Nephron (organoid): Measurements from ENCODE around the gene PPFIBP2.

Experiments used
- H3K27ac Mint-ChIP-seq, 3 experiments: 2 replicates each; pipeline ENCODE4 v1.8.0; 2020; ENCODE audit warnings: mixed read lengths in 3 of 3, mild to moderate bottlenecking in 2 of 3, moderate library complexity in 1 of 3
- H3K27me3 Mint-ChIP-seq: 2 replicates; pipeline ENCODE4 v1.8.0; 2021; ENCODE audit warnings: low read depth, mild to moderate bottlenecking, moderate library complexity, mixed read lengths
- H3K36me3 Mint-ChIP-seq: 2 replicates; pipeline ENCODE4 v1.8.0; 2020; ENCODE audit warnings: low read depth, mixed read lengths
- H3K4me1 Mint-ChIP-seq: 2 replicates; pipeline ENCODE4 v1.8.0; 2020; ENCODE audit warnings: mixed read lengths
- H3K4me3 Mint-ChIP-seq, 3 experiments: 2 replicates each; pipeline ENCODE4 v1.8.0; 2020; ENCODE audit warnings: mild to moderate bottlenecking in 3 of 3, mixed read lengths in 3 of 3, moderate library complexity in 2 of 3
- H3K9me3 Mint-ChIP-seq: 2 replicates; pipeline ENCODE4 v1.8.0; 2020; ENCODE audit warnings: mixed read lengths
- CTCF ChIP-seq, 3 experiments: fragments of 200-600 bp; sonication (generic); IDR thresholded peaks; one replicate each; pipeline ENCODE4 v1.5.0; 2021; ENCODE audit warnings: antibody characterized with exemption in 3 of 3; ENCODE audit not compliant: unreplicated experiment in 3 of 3

PPFIBP2 gene

GRCh38 chr11:7595951-7596350 lies 82.2 kb downstream of the PPFIBP2 start:
- H3K27me3 Mint-ChIP-seq = no peaks in the 10 kb centered on the region
- H3K4me1 Mint-ChIP-seq = peaks cover 21% of the 10 kb centered on the region
- peak overlapping the region; percentile 58 to 95 (median 87) for H3K27ac Mint-ChIP-seq
- no peak overlapping the region for H3K4me3 Mint-ChIP-seq
- no peak for TF ChIP-seq CTCF (IDR thresholded peaks at IDR 0.05; ENCODE audit: unreplicated experiment in 3 of 3)
- H3K9me3 Mint-ChIP-seq = no peaks in the 10 kb centered on the region
- H3K36me3 Mint-ChIP-seq = peaks cover 13% of the 10 kb centered on the region

- no peak for TF ChIP-seq CTCF (IDR thresholded peaks at IDR 0.05; ENCODE audit: unreplicated experiment in 3 of 3)
- no peak overlapping the region for H3K4me3 Mint-ChIP-seq
- H3K36me3 Mint-ChIP-seq = peaks cover 13% of the 10 kb centered on the region
- peak overlapping the region; percentile 72 to 95 (median 82) for H3K27ac Mint-ChIP-seq
- no peaks in the 10 kb centered on the region for H3K9me3 Mint-ChIP-seq
- no peaks in the 10 kb centered on the region for H3K27me3 Mint-ChIP-seq
- H3K4me1 Mint-ChIP-seq = peaks cover 21% of the 10 kb centered on the region
These were observed 83.2 kb downstream of the PPFIBP2 start for GRCh38 chr11:7596975-7597391.

GRCh38 chr11:7597620-7598019 lies 83.8 kb downstream of the PPFIBP2 start:
- no peak for TF ChIP-seq CTCF (IDR thresholded peaks at IDR 0.05; ENCODE audit: unreplicated experiment in 3 of 3)
- peak overlapping the region; percentile 72 to 95 (median 82) for H3K27ac Mint-ChIP-seq
- no peaks in the 10 kb centered on the region for H3K27me3 Mint-ChIP-seq
- H3K9me3 Mint-ChIP-seq = no peaks in the 10 kb centered on the region
- peaks cover 9% of the 10 kb centered on the region for H3K36me3 Mint-ChIP-seq
- H3K4me3 Mint-ChIP-seq = no peak overlapping the region
- H3K4me1 Mint-ChIP-seq = peaks cover 21% of the 10 kb centered on the region

GRCh38 chr11:7599209-7599608 lies 85.4 kb downstream of the PPFIBP2 start:
- Mint-ChIP-seq H3K27ac (peak overlapping the region in 1 of 3 experiments; percentile 22), H3K36me3 (peaks cover 3% of the 10 kb centered on the region), H3K4me1 (peaks cover 14% of the 10 kb centered on the region), H3K4me3 (no peak overlapping the region), H3K27me3 (no peaks in the 10 kb centered on the region), H3K9me3 (no peaks in the 10 kb centered on the region)
- no peak for TF ChIP-seq CTCF (IDR thresholded peaks at IDR 0.05; ENCODE audit: unreplicated experiment in 3 of 3)

- peaks cover 7% of the 10 kb centered on the region for H3K4me1 Mint-ChIP-seq
- peak overlapping the region in 1 of 3 experiments; percentile 29 for H3K27ac Mint-ChIP-seq
- no peak for TF ChIP-seq CTCF (IDR thresholded peaks at IDR 0.05; ENCODE audit: unreplicated experiment in 3 of 3)
- no peaks in the 10 kb centered on the region for H3K9me3 Mint-ChIP-seq
- no peak overlapping the region for H3K4me3 Mint-ChIP-seq
- H3K27me3 Mint-ChIP-seq = no peaks in the 10 kb centered on the region
- H3K36me3 Mint-ChIP-seq = peaks cover 3% of the 10 kb centered on the region
These were observed 86.5 kb downstream of the PPFIBP2 start for GRCh38 chr11:7600205-7600775.
